Stimulated activated CD4-positive, alpha-beta T cell treated with anti-CD3 and anti-CD28 coated beads, Interleukin-15, amount 100 ng/mL, for 48 hours (primary cell): Measurements from ENCODE around the gene GNAZ.
"Not testable (repeated sequence)": the region's sequence is repeated elsewhere in the genome, so short reads cannot be mapped to it uniquely, and the experiment has no call there.

ENCODE experiments used
- DNase-seq, 2 donors: peaks; one replicate each; pipeline ENCODE4 v3.0.0-alpha.2; 2020; ENCODE audit warnings: low read depth in 2 of 2

Gene GNAZ

GRCh38 chr22:23044570-23044969 lies 25.7 kb upstream of the GNAZ start:
- no peak for DNase-seq

GRCh38 chr22:23045461-23045860 lies 24.9 kb upstream of the GNAZ start:
- no peak for DNase-seq

GRCh38 chr22:23047265-23047664 lies 23.1 kb upstream of the GNAZ start:
- no peak for DNase-seq

GRCh38 chr22:23047742-23048141 lies 22.6 kb upstream of the GNAZ start:
- DNase-seq = no peak

GRCh38 chr22:23050546-23050945 lies 19.8 kb upstream of the GNAZ start:
- DNase-seq = not testable (repeated sequence)

GRCh38 chr22:23053051-23053707 lies 17.1 kb upstream of the GNAZ start:
- no peak for DNase-seq

- no peak for DNase-seq
Measured at GRCh38 chr22:23053912-23054530, 16.3 kb upstream of the GNAZ start.

GRCh38 chr22:23054531-23055257 lies 15.6 kb upstream of the GNAZ start:
- DNase-seq = no peak

GRCh38 chr22:23055449-23056179 lies 14.7 kb upstream of the GNAZ start:
- DNase-seq = no peak

- DNase-seq = no peak
Measured at GRCh38 chr22:23057331-23057730, 13.0 kb upstream of the GNAZ start.

GRCh38 chr22:23058063-23058462 lies 12.3 kb upstream of the GNAZ start:
- no peak for DNase-seq

GRCh38 chr22:23058481-23059283 lies 11.6 kb upstream of the GNAZ start:
- no peak for DNase-seq

GRCh38 chr22:23059284-23059948 lies 10.9 kb upstream of the GNAZ start:
- no peak for DNase-seq

- DNase-seq = no peak
Measured at GRCh38 chr22:23060612-23061400, 9.5 kb upstream of the GNAZ start.

GRCh38 chr22:23061471-23062280 lies 8.6 kb upstream of the GNAZ start:
- DNase-seq = no peak

GRCh38 chr22:23062616-23063538 lies 7.4 kb upstream of the GNAZ start:
- DNase-seq = no peak

GRCh38 chr22:23063539-23064380 lies 6.6 kb upstream of the GNAZ start:
- DNase-seq = no peak
